ENCODE measurements around the gene TMEM176B. TPM values are rescaled to one million over a fixed set of nuclear protein-coding genes. Genes with fewer than 3 reads are reported as not detected.
"Not testable (repeated sequence)": the region's sequence is repeated elsewhere in the genome, so short reads cannot be mapped to it uniquely, and the experiment has no call there.

The TMEM176B gene
- polyA plus RNA-seq, 1 donor: 291 TPM

GRCh38 chr7:150781103-150781502, 19.1 kb downstream of the TMEM176B start:
- no peaks in the 10 kb centered on the region for H3K36me3 ChIP-seq (ENCODE audit: control insufficient read depth, insufficient read depth, low read length)
- no peak for DNase-seq
- H3K4me1 ChIP-seq (ENCODE audit: control insufficient read depth, insufficient read depth, low read length): peaks cover 20% of the 10 kb centered on the region
- no peak overlapping the region for H3K4me3 ChIP-seq (ENCODE audit: low read length)
- 50% methylated on average over 2 of the region's 3 CpGs for WGBS (ENCODE audit: insufficient coverage, low lambda C conversion rate)
- no peaks in the 10 kb centered on the region for H3K9me3 ChIP-seq (ENCODE audit: control insufficient read depth, low read depth, low read length)
- peak overlapping the region; percentile 27 for H3K27ac ChIP-seq (ENCODE audit: low read length)
- no peaks in the 10 kb centered on the region for H3K27me3 ChIP-seq (ENCODE audit: control insufficient read depth, insufficient read depth, low read length)

DNA sequence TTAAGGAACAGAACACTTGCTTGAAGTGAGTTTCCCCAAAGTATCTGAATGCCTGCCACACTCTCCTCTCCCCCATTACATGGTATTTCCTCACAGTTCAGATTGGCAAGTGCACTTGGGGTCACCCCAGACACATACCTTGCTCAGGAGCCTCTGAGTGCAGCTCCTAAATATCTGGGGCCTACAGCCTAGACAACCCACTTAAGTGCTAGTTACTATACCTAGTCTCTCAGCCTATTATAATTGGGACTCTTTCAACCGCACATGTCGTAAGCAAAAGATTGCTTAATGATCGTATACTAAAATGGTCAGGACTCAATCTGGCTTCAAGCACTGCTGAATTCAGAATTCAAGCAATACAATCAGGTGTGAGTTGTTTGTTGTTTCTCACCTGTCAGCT, 19.9 kb downstream of the TMEM176B start:
- Histone ChIP-seq H3K9me3 (ENCODE audit: control insufficient read depth, low read depth, low read length) (no peaks in the 10 kb centered on the region), H3K4me3 (ENCODE audit: low read length) (no peak overlapping the region), H3K36me3 (ENCODE audit: control insufficient read depth, insufficient read depth, low read length) (no peaks in the 10 kb centered on the region), H3K27me3 (ENCODE audit: control insufficient read depth, insufficient read depth, low read length) (no peaks in the 10 kb centered on the region), H3K27ac (ENCODE audit: low read length) (no peak overlapping the region), H3K4me1 (ENCODE audit: control insufficient read depth, insufficient read depth, low read length) (peaks cover 20% of the 10 kb centered on the region)
- no peak for DNase-seq
- WGBS (ENCODE audit: insufficient coverage, low lambda C conversion rate): no CpG with 5 or more reads among the region's 3 CpGs

- H3K4me3 ChIP-seq (ENCODE audit: low read length): no peak overlapping the region
- 43% methylated on average over 3 of the region's 12 CpGs for WGBS (ENCODE audit: insufficient coverage, low lambda C conversion rate)
- no peaks in the 10 kb centered on the region for H3K36me3 ChIP-seq (ENCODE audit: control insufficient read depth, insufficient read depth, low read length)
- H3K27ac ChIP-seq (ENCODE audit: low read length): no peak overlapping the region
- peak; percentile 77 to 78 for DNase-seq
- H3K4me1 ChIP-seq (ENCODE audit: control insufficient read depth, insufficient read depth, low read length): peaks cover 6% of the 10 kb centered on the region
- H3K27me3 ChIP-seq (ENCODE audit: control insufficient read depth, insufficient read depth, low read length): no peaks in the 10 kb centered on the region
- H3K9me3 ChIP-seq (ENCODE audit: control insufficient read depth, low read depth, low read length): no peaks in the 10 kb centered on the region
Observed at GRCh38 chr7:150778738-150779301, 21.3 kb downstream of the TMEM176B start.

GRCh38 chr7:150778014-150778737, 22.0 kb downstream of the TMEM176B start:
- no peak for DNase-seq

GRCh38 chr7:150774131-150774530, 26.0 kb downstream of the TMEM176B start:
- WGBS (ENCODE audit: insufficient coverage, low lambda C conversion rate): no CpG with 5 or more reads among the region's 1 CpG

More at GRCh38 chr7:150778014-150778737, 22.0 kb downstream of the TMEM176B start:
- peaks cover 3% of the 10 kb centered on the region for H3K4me1 ChIP-seq (ENCODE audit: control insufficient read depth, insufficient read depth, low read length)
- H3K4me3 ChIP-seq (ENCODE audit: low read length): no peak overlapping the region
- WGBS (ENCODE audit: insufficient coverage, low lambda C conversion rate): 42% methylated on average over 2 of the region's 8 CpGs
- H3K27ac ChIP-seq (ENCODE audit: low read length): no peak overlapping the region
- H3K36me3 ChIP-seq (ENCODE audit: control insufficient read depth, insufficient read depth, low read length): no peaks in the 10 kb centered on the region
- no peaks in the 10 kb centered on the region for H3K27me3 ChIP-seq (ENCODE audit: control insufficient read depth, insufficient read depth, low read length)
- no peaks in the 10 kb centered on the region for H3K9me3 ChIP-seq (ENCODE audit: control insufficient read depth, low read depth, low read length)

DNA sequence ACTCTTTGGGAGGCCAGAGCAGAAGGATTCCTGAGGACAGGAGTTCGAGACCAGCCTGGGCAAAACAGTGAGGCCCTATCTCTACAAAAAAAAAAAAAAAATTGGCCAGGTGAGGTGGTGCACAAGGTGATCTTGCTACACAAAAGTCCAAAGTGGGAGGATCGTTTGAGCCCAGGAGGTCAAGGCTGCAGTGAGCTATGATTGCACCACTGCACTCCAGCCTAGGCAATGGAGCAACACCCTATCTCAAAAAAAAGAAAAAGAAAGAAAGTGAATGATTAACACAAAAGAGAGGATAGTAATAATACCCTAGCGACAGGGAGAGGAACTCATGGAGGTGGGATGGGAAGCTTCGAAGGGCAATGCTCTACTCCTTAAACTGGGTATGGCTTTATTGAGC, 30.4 kb downstream of the TMEM176B start:
- no CpG with 5 or more reads among the region's 4 CpGs for WGBS (ENCODE audit: insufficient coverage, low lambda C conversion rate)

More at GRCh38 chr7:150774131-150774530, 26.0 kb downstream of the TMEM176B start:
- H3K27ac ChIP-seq (ENCODE audit: low read length); H3K36me3 ChIP-seq (ENCODE audit: control insufficient read depth, insufficient read depth, low read length); H3K4me3 ChIP-seq (ENCODE audit: low read length); H3K9me3 ChIP-seq (ENCODE audit: control insufficient read depth, low read depth, low read length); DNase-seq; H3K27me3 ChIP-seq (ENCODE audit: control insufficient read depth, insufficient read depth, low read length); H3K4me1 ChIP-seq (ENCODE audit: control insufficient read depth, insufficient read depth, low read length): not testable (repeated sequence)

DNA sequence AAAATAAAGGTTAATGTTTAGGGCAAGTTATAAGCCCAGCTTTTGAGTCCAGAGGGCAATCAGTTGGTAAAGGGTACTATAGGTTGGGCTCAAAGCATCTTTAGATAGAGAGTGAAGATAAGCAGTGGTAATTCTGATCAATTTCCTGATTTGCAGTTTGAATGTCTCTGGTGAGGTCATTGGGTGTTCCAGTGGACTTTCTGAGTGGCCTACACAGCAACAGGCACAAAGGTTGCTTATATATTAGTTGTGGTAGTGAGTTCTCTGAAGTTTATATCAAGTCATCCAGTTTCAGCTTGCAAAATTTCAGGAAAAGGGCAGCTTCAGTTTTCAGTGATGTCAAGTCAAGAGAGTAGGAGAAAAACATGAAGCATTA, 33.8 kb downstream of the TMEM176B start:
- Histone ChIP-seq H3K27me3 (ENCODE audit: control insufficient read depth, insufficient read depth, low read length) (no peaks in the 10 kb centered on the region), H3K27ac (ENCODE audit: low read length) (no peak overlapping the region), H3K4me1 (ENCODE audit: control insufficient read depth, insufficient read depth, low read length) (no peaks in the 10 kb centered on the region), H3K9me3 (ENCODE audit: control insufficient read depth, low read depth, low read length) (no peaks in the 10 kb centered on the region), H3K4me3 (ENCODE audit: low read length) (no peak overlapping the region), H3K36me3 (ENCODE audit: control insufficient read depth, insufficient read depth, low read length) (no peaks in the 10 kb centered on the region)
- DNase-seq: peak in 1 of 2 donors; percentile 29

More for the DNA sequence above, 30.4 kb downstream of the TMEM176B start:
- no peak overlapping the region for H3K4me3 ChIP-seq (ENCODE audit: low read length)
- no peaks in the 10 kb centered on the region for H3K36me3 ChIP-seq (ENCODE audit: control insufficient read depth, insufficient read depth, low read length)
- no peaks in the 10 kb centered on the region for H3K4me1 ChIP-seq (ENCODE audit: control insufficient read depth, insufficient read depth, low read length)
- DNase-seq: no peak
- H3K27me3 ChIP-seq (ENCODE audit: control insufficient read depth, insufficient read depth, low read length): no peaks in the 10 kb centered on the region
- H3K9me3 ChIP-seq (ENCODE audit: control insufficient read depth, low read depth, low read length): no peaks in the 10 kb centered on the region
- no peak overlapping the region for H3K27ac ChIP-seq (ENCODE audit: low read length)

DNA sequence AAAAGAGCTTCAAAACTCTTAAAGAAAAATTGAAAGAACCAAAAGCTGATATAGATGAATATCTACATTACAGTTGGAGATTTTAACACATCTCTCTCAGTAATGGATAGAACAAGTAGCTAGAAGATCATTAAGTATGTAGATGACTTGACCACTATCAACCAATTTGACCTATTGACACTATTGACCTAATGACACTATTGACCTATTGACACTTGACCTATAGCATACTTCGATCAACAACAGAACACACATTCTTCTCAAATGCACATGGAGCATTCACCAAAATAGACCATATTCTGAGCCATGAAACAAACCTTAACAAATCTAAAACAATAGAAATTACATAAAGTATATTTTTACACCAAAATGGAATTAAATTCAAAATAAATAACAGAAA, 40.7 kb downstream of the TMEM176B start:
- Histone ChIP-seq H3K4me3 (ENCODE audit: low read length) (no peak overlapping the region), H3K27me3 (ENCODE audit: control insufficient read depth, insufficient read depth, low read length) (no peaks in the 10 kb centered on the region), H3K36me3 (ENCODE audit: control insufficient read depth, insufficient read depth, low read length) (no peaks in the 10 kb centered on the region), H3K9me3 (ENCODE audit: control insufficient read depth, low read depth, low read length) (no peaks in the 10 kb centered on the region), H3K27ac (ENCODE audit: low read length) (no peak overlapping the region), H3K4me1 (ENCODE audit: control insufficient read depth, insufficient read depth, low read length) (no peaks in the 10 kb centered on the region)
- DNase-seq: no peak
- WGBS (ENCODE audit: insufficient coverage, low lambda C conversion rate): no CpG with 5 or more reads among the region's 1 CpG

DNA sequence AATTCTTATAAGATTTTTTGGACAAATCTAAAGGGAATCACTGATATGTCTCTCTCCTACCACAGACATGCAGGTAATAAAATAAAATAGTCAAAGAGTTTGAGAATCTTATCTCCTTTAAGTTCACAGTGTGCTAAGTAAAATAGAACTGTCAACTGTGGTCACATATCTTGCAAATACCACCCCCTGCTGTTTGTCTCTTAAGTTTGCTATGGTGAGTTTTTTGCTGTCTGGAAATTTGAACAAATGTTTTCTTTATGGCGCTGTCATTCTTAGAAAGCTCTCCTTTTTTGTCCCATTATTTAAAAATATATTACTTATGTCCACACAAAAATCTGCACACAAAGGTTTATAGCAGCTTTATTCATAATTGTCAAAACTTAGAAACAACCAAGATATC, 43.3 kb downstream of the TMEM176B start:
- Histone ChIP-seq H3K27ac (ENCODE audit: low read length) (no peak overlapping the region), H3K27me3 (ENCODE audit: control insufficient read depth, insufficient read depth, low read length) (peaks cover 5% of the 10 kb centered on the region), H3K4me1 (ENCODE audit: control insufficient read depth, insufficient read depth, low read length) (no peaks in the 10 kb centered on the region), H3K9me3 (ENCODE audit: control insufficient read depth, low read depth, low read length) (no peaks in the 10 kb centered on the region), H3K36me3 (ENCODE audit: control insufficient read depth, insufficient read depth, low read length) (no peaks in the 10 kb centered on the region), H3K4me3 (ENCODE audit: low read length) (no peak overlapping the region)
- DNase-seq: no peak
- WGBS (ENCODE audit: insufficient coverage, low lambda C conversion rate): 63% methylated on average over 1 of the region's 1 CpG

DNA sequence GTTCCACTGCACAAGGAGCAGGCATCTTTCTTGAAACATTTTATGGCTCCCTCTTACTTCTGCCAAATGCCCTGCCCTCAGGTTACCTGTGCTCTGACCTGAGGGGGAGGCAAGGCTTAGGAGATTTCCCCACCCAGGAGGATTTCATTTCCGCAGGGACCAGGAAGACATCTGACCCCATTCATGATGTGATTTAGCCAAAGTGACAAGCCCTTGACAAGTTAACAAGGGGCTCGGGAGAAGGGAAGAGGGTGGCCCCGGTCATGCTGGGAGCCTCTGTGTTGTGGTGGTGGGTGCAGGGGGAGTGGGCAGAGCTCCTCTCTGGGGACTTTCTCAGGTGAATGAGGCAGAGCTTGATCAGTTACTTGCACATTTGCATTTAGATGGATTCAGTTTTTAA, 44.0 kb downstream of the TMEM176B start:
- Histone ChIP-seq H3K4me1 (ENCODE audit: control insufficient read depth, insufficient read depth, low read length) (no peaks in the 10 kb centered on the region), H3K4me3 (ENCODE audit: low read length) (no peak overlapping the region), H3K9me3 (ENCODE audit: control insufficient read depth, low read depth, low read length) (no peaks in the 10 kb centered on the region), H3K27me3 (ENCODE audit: control insufficient read depth, insufficient read depth, low read length) (peaks cover 5% of the 10 kb centered on the region), H3K27ac (ENCODE audit: low read length) (no peak overlapping the region), H3K36me3 (ENCODE audit: control insufficient read depth, insufficient read depth, low read length) (no peaks in the 10 kb centered on the region)
- DNase-seq: no peak
- WGBS (ENCODE audit: insufficient coverage, low lambda C conversion rate): no CpG with 5 or more reads among the region's 3 CpGs
